Keratinocyte (primary cell): ENCODE results near the gene TMEM38B. TPM values are rescaled to one million over a fixed set of nuclear protein-coding genes. Genes with fewer than 3 reads are reported as not detected.

Source experiments
- DNase-seq: peaks from one replicate; pipeline ENCODE4 v3.0.0-alpha.2; 2011; ENCODE audit warnings: low read depth, missing footprints, low spot score
- FAIRE-seq: peaks from 2 replicates; lab custom pipeline; 2011; peaks lifted over from hg19 to GRCh38; lab: Jason Lieb, UNC
- H2AFZ ChIP-seq: 2 replicates; pipeline ENCODE4 v1.6.0; 2012; ENCODE audit warnings: low read length, control low read depth, inconsistent platforms; ENCODE audit not compliant: control insufficient read depth
- H3K27ac ChIP-seq: 2 replicates; pipeline ENCODE4 v1.5.1; 2011; ENCODE audit warnings: low read length; ENCODE audit not compliant: control insufficient read depth, insufficient read depth
- H3K27me3 ChIP-seq: 3 replicates; pipeline ENCODE4 v1.6.0; 2011; ENCODE audit warnings: low read length; ENCODE audit not compliant: control insufficient read depth, insufficient read depth; ENCODE audit errors: extremely low read depth
- H3K36me3 ChIP-seq, 2 experiments: 2 replicates in 1 of 2; 3 replicates in 1 of 2; pipeline ENCODE4 v1.5.1; 2011; ENCODE audit warnings: low read length in 2 of 2, mild to moderate bottlenecking in 1 of 2; ENCODE audit not compliant: control insufficient read depth in 2 of 2, insufficient read depth in 2 of 2; ENCODE audit errors: extremely low read depth in 1 of 2
- H3K4me1 ChIP-seq: 3 replicates; pipeline ENCODE4 v1.5.1; 2011; ENCODE audit warnings: low read length; ENCODE audit not compliant: control insufficient read depth, insufficient read depth; ENCODE audit errors: extremely low read depth
- H3K4me2 ChIP-seq: 3 replicates; pipeline ENCODE4 v1.6.0; 2011; ENCODE audit warnings: low read depth, low read length; ENCODE audit not compliant: control insufficient read depth, insufficient read depth; ENCODE audit errors: extremely low read depth
- H3K4me3 ChIP-seq, 3 experiments: fragments of 200-600 bp in 1 of 3; sonication (generic) in 1 of 3; 2 replicates in 2 of 3; 3 replicates in 1 of 3; pipeline ENCODE4 v1.5.1; 2011 to 2016; ENCODE audit warnings: low read length in 3 of 3, mild to moderate bottlenecking in 3 of 3, control low read depth in 2 of 3, inconsistent platforms in 1 of 3, low read depth in 1 of 3, mixed read lengths in 1 of 3, mixed run types in 1 of 3, moderate library complexity in 1 of 3; ENCODE audit not compliant: control insufficient read depth in 2 of 3, insufficient read depth in 2 of 3; ENCODE audit errors: extremely low read depth in 1 of 3
- H3K79me2 ChIP-seq: 2 replicates; pipeline ENCODE4 v1.6.0; 2012; ENCODE audit warnings: low read length; ENCODE audit not compliant: control insufficient read depth, insufficient read depth
- H3K9ac ChIP-seq: 3 replicates; pipeline ENCODE4 v1.6.0; 2011; ENCODE audit warnings: low read length; ENCODE audit not compliant: control insufficient read depth, insufficient read depth; ENCODE audit errors: extremely low read depth
- H3K9me1 ChIP-seq: 3 replicates; pipeline ENCODE4 v1.6.0; 2011; ENCODE audit warnings: low read length; ENCODE audit not compliant: control insufficient read depth, insufficient read depth; ENCODE audit errors: extremely low read depth
- H3K9me3 ChIP-seq: 2 replicates; pipeline ENCODE4 v1.5.1; 2012; ENCODE audit warnings: low read depth, low read length; ENCODE audit not compliant: control insufficient read depth
- H4K20me1 ChIP-seq: 3 replicates; pipeline ENCODE4 v1.6.0; 2011; ENCODE audit warnings: low read length; ENCODE audit not compliant: control insufficient read depth, insufficient read depth; ENCODE audit errors: extremely low read depth
- CTCF ChIP-seq, 3 experiments: IDR thresholded peaks in 1 of 3; conservative IDR thresholded peaks in 1 of 3; optimal IDR thresholded peaks in 1 of 3; 2 replicates in 2 of 3; 3 replicates in 1 of 3; pipeline versions ENCODE3 to v1.5.1; 2011; ENCODE audit warnings: low read length in 3 of 3, mild to moderate bottlenecking in 3 of 3, moderate library complexity in 2 of 3, control low read depth in 1 of 3, inconsistent platforms in 1 of 3; ENCODE audit not compliant: insufficient read depth in 2 of 3; ENCODE audit errors: extremely low read depth in 1 of 3
- EZH2 ChIP-seq: IDR thresholded peaks from one replicate; pipeline ENCODE4 v1.6.1; 2012; ENCODE audit warnings: inconsistent platforms, mild to moderate bottlenecking, low read length, moderate library complexity
- dilution Hi-C: fragments of 300-500 bp; cut with MboI; formaldehyde crosslinking; loops from one replicate; pipeline ENCODE4 v1.7.0; 2020; ENCODE audit warnings: low sequenced_read_pairs; ENCODE audit not compliant: extremely low pct_ligation_motif_present
- polyA plus RNA-seq, 5 experiments: library from polyadenylated mRNA; depleted of rRNA in 3 of 5; stranded (reverse) in 3 of 5; stranded (forward) in 1 of 5; unstranded in 1 of 5; fragments of >200 nt; gene quantifications; 1 replicate in 1 of 5; 2 replicates in 3 of 5; 3 replicates in 1 of 5; pipeline versions ENCODE4 v1.2.1 to v1.2.3, GENCODE V29; 2011 to 2012; ENCODE audit warnings: missing spikeins in 2 of 5, low read depth in 1 of 5, low replicate concordance in 1 of 5

Gene TMEM38B
- polyA plus RNA-seq, 1 donor (not counting 4 experiments of a cell fraction or from before 2014, with no cell fraction given): 9.8 TPM

- Histone ChIP-seq H3K4me1 (no peaks in the 10 kb centered on the region), H3K4me2 (no peak overlapping the region), H3K27ac (no peak overlapping the region), H2AFZ (no peak overlapping the region), H4K20me1 (no peaks in the 10 kb centered on the region), H3K9me1 (no peaks in the 10 kb centered on the region), H3K79me2 (no peaks in the 10 kb centered on the region), H3K9me3 (no peaks in the 10 kb centered on the region), H3K4me3 (no peak overlapping the region), H3K36me3 (no peaks in the 10 kb centered on the region), H3K9ac (no peak overlapping the region), H3K27me3 (no peaks in the 10 kb centered on the region)
- no peak for TF ChIP-seq EZH2
- TF ChIP-seq CTCF (optimal IDR thresholded peaks at IDR 0.05 in 1 of 3, IDR thresholded peaks at IDR 0.05 in 1 of 3, conservative IDR thresholded peaks at IDR 0.05 in 1 of 3; ENCODE audit: extremely low read depth in 1 of 3, insufficient read depth in 2 of 3, low read length in 3 of 3): no peak
- FAIRE-seq (no peak), DNase-seq (no peak)
- dilution Hi-C loops: no loop called here
These were observed 21.6 kb upstream of the TMEM38B start for GRCh38 chr9:105672711-105673234.

GRCh38 chr9:105673850-105674387 lies 20.4 kb upstream of the TMEM38B start:
- FAIRE-seq (no peak), DNase-seq (no peak)
- no peak overlapping the region for H3K27ac ChIP-seq
- H3K27me3 ChIP-seq: no peaks in the 10 kb centered on the region
- no peaks in the 10 kb centered on the region for H3K9me1 ChIP-seq
- TF ChIP-seq EZH2: no peak
- TF ChIP-seq CTCF (optimal IDR thresholded peaks at IDR 0.05 in 1 of 3, IDR thresholded peaks at IDR 0.05 in 1 of 3, conservative IDR thresholded peaks at IDR 0.05 in 1 of 3; ENCODE audit: extremely low read depth in 1 of 3, insufficient read depth in 2 of 3, low read length in 3 of 3): no peak
- no peaks in the 10 kb centered on the region for H3K79me2 ChIP-seq
- dilution Hi-C loops: no loop called here
- no peak overlapping the region for H3K4me2 ChIP-seq
- H2AFZ ChIP-seq: no peak overlapping the region
- H3K4me1 ChIP-seq: no peaks in the 10 kb centered on the region
- H3K36me3 ChIP-seq: no peaks in the 10 kb centered on the region
- no peak overlapping the region for H3K9ac ChIP-seq
- no peaks in the 10 kb centered on the region for H4K20me1 ChIP-seq
- H3K9me3 ChIP-seq: no peaks in the 10 kb centered on the region
- H3K4me3 ChIP-seq: no peak overlapping the region
